ENCODE results near the gene SPTB.

SPTB gene

GRCh38 chr14:64704143-64704742 is 175.5 kb downstream of the SPTB start, which contains the start of gene PLEKHG3:
Gene PLEKHG3 (plus strand): TSS chr14:64704424. CDS start chr14:64727632, 23,208 bp downstream.
- DNase-seq: no peak

GRCh38 chr14:64703395-64704142 is 176.1 kb downstream of the SPTB start:
- no peak for DNase-seq

GRCh38 chr14:64702493-64703394 is 177.0 kb downstream of the SPTB start:
- no peak for DNase-seq

GRCh38 chr14:64701660-64702059 is 178.0 kb downstream of the SPTB start:
- no peak for DNase-seq

- DNase-seq: no peak
These were observed 178.8 kb downstream of the SPTB start for GRCh38 chr14:64700894-64701293.

GRCh38 chr14:64700290-64700689 is 179.4 kb downstream of the SPTB start:
- DNase-seq: no peak

GRCh38 chr14:64698903-64699302 is 180.8 kb downstream of the SPTB start:
- no peak for DNase-seq

- no peak for DNase-seq
These were observed 183.3 kb downstream of the SPTB start for GRCh38 chr14:64696355-64696857.
